B cell (primary cell): ENCODE measurements around the gene CHD5.

Experiments used
- EZH2 ChIP-seq: IDR thresholded peaks from 2 replicates; pipeline ENCODE4 v1.6.1; 2012; ENCODE audit warnings: borderline replicate concordance, low read depth, mild to moderate bottlenecking, moderate library complexity, low read length; ENCODE audit not compliant: insufficient read depth, poor library complexity, severe bottlenecking
- TF ChIP-seq, protein P1 (sequence below): fragments of 200-600 bp; IDR thresholded peaks from one replicate; pipeline ENCODE4 v1.8.0; 2022; ENCODE audit warnings: antibody characterized with exemption, mild to moderate bottlenecking

- TF ChIP-seq, protein P1, sequence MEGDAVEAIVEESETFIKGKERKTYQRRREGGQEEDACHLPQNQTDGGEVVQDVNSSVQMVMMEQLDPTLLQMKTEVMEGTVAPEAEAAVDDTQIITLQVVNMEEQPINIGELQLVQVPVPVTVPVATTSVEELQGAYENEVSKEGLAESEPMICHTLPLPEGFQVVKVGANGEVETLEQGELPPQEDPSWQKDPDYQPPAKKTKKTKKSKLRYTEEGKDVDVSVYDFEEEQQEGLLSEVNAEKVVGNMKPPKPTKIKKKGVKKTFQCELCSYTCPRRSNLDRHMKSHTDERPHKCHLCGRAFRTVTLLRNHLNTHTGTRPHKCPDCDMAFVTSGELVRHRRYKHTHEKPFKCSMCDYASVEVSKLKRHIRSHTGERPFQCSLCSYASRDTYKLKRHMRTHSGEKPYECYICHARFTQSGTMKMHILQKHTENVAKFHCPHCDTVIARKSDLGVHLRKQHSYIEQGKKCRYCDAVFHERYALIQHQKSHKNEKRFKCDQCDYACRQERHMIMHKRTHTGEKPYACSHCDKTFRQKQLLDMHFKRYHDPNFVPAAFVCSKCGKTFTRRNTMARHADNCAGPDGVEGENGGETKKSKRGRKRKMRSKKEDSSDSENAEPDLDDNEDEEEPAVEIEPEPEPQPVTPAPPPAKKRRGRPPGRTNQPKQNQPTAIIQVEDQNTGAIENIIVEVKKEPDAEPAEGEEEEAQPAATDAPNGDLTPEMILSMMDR: no peak
- no peak for TF ChIP-seq EZH2
Observed at GRCh38 chr1:6086358-6086757, 93.8 kb downstream of the CHD5 start.
